GM13976 (cell line): ENCODE results near the gene ZNF217.
"Not testable (repeated sequence)": the region's sequence is repeated elsewhere in the genome, so short reads cannot be mapped to it uniquely, and the experiment has no call there.

Source experiments
- DNase-seq: peaks from one replicate; pipeline ENCODE4 v3.0.0; 2012; ENCODE audit warnings: low spot score
- CTCF ChIP-seq: IDR thresholded peaks from 2 replicates; pipeline ENCODE4 v1.5.1; 2012; ENCODE audit warnings: borderline replicate concordance, mild to moderate bottlenecking; ENCODE audit not compliant: insufficient read depth; ENCODE audit errors: extremely low read depth, missing control alignments, control extremely low read depth
- in situ Hi-C: fragments of 300-500 bp; cut with MboI; formaldehyde crosslinking; loops from one replicate; pipeline ENCODE4 v1.12.0; 2022; ENCODE audit warnings: low sequenced_read_pairs, mixed read lengths, inconsistent platforms; ENCODE audit not compliant: unreplicated experiment

Gene ZNF217

GRCh38 chr20:53595018-53595378, 1.4 kb upstream of the ZNF217 start:
- in situ Hi-C loops, result loop anchor here (25.0 kb wide), 1 partner anchor 342 kb away; no protein-coding TSS in a partner anchor
- no peak for DNase-seq
- TF ChIP-seq CTCF, result no peak

GRCh38 chr20:53594068-53595017, 704 bp upstream of the ZNF217 start:
- peak; percentile 88 for DNase-seq
- in situ Hi-C loops, result loop anchor here (25.0 kb wide), 1 partner anchor 343 kb away; no protein-coding TSS in a partner anchor
- peak; percentile 54 for TF ChIP-seq CTCF

GRCh38 chr20:53592992-53593465, 610 bp downstream of the ZNF217 start:
- in situ Hi-C loops, result loop anchor here (25.0 kb wide), 1 partner anchor 344 kb away; no protein-coding TSS in a partner anchor
- no peak for DNase-seq
- no peak for TF ChIP-seq CTCF

- DNase-seq, result not testable (repeated sequence)
- in situ Hi-C loops, result loop anchor here (25.0 kb wide), 1 partner anchor 345 kb away; no protein-coding TSS in a partner anchor
Measured at GRCh38 chr20:53592454-53592991, 1.1 kb downstream of the ZNF217 start.

- in situ Hi-C loops, result loop anchor here (25.0 kb wide), 1 partner anchor 345 kb away; no protein-coding TSS in a partner anchor
- not testable (repeated sequence) for DNase-seq
Measured at GRCh38 chr20:53591941-53592441, 1.6 kb downstream of the ZNF217 start.

- in situ Hi-C loops, result loop anchor here (25.0 kb wide), 1 partner anchor 346 kb away; no protein-coding TSS in a partner anchor
- DNase-seq, result not testable (repeated sequence)
Measured at GRCh38 chr20:53591206-53591741, 2.4 kb downstream of the ZNF217 start.

GRCh38 chr20:53590608-53591007, 3.0 kb downstream of the ZNF217 start:
- not testable (repeated sequence) for DNase-seq
- in situ Hi-C loops, result loop anchor here (25.0 kb wide), 1 partner anchor 347 kb away; no protein-coding TSS in a partner anchor

GRCh38 chr20:53590122-53590521, 3.5 kb downstream of the ZNF217 start:
- in situ Hi-C loops, result loop anchor here (25.0 kb wide), 1 partner anchor 347 kb away; no protein-coding TSS in a partner anchor

GRCh38 chr20:53589321-53590065, 4.1 kb downstream of the ZNF217 start:
- in situ Hi-C loops, result loop anchor here (10.0 to 25.0 kb wide), 2 partner anchors 155 to 348 kb away; no protein-coding TSS in a partner anchor
- not testable (repeated sequence) for DNase-seq

More at GRCh38 chr20:53590122-53590521, 3.5 kb downstream of the ZNF217 start:
- not testable (repeated sequence) for DNase-seq

GRCh38 chr20:53587157-53587703, 6.4 kb downstream of the ZNF217 start:
- in situ Hi-C loops, result loop anchor here (10.0 to 25.0 kb wide), 2 partner anchors 158 to 350 kb away; no protein-coding TSS in a partner anchor
- DNase-seq, result not testable (repeated sequence)
